Duodenal mucosa (tissue), 2 donors: ENCODE data around the gene VDAC2.

Source experiments
- H3K27ac ChIP-seq: one replicate; pipeline ENCODE4 v1.7.0; 2013; ENCODE audit warnings: low read depth, low read length
- H3K27me3 ChIP-seq, 2 donors: one replicate each; pipeline ENCODE4 v1.7.0; 2013; ENCODE audit warnings: low read length in 2 of 2, control low read depth in 1 of 2; ENCODE audit not compliant: insufficient read depth in 2 of 2, control insufficient read depth in 1 of 2
- H3K36me3 ChIP-seq, 2 donors: one replicate each; pipeline ENCODE4 v1.7.0; 2013; ENCODE audit warnings: low read length in 2 of 2, control low read depth in 1 of 2; ENCODE audit not compliant: insufficient read depth in 2 of 2, control insufficient read depth in 1 of 2
- H3K4me1 ChIP-seq, 2 donors: one replicate each; pipeline ENCODE4 v1.7.0; 2013; ENCODE audit warnings: low read length in 2 of 2, control low read depth in 1 of 2; ENCODE audit not compliant: insufficient read depth in 2 of 2, control insufficient read depth in 1 of 2
- H3K4me3 ChIP-seq, 2 donors: one replicate each; pipeline ENCODE4 v1.7.0; 2013; ENCODE audit warnings: low read length in 2 of 2, low read depth in 1 of 2
- H3K9ac ChIP-seq, 2 donors: one replicate each; pipeline ENCODE4 v1.7.0; 2013; ENCODE audit warnings: low read length in 2 of 2, low read depth in 1 of 2
- H3K9me3 ChIP-seq, 2 donors: one replicate each; pipeline ENCODE4 v1.7.0; 2013; ENCODE audit warnings: low read length in 2 of 2, control low read depth in 1 of 2; ENCODE audit not compliant: control insufficient read depth in 1 of 2

VDAC2 gene, protein sequence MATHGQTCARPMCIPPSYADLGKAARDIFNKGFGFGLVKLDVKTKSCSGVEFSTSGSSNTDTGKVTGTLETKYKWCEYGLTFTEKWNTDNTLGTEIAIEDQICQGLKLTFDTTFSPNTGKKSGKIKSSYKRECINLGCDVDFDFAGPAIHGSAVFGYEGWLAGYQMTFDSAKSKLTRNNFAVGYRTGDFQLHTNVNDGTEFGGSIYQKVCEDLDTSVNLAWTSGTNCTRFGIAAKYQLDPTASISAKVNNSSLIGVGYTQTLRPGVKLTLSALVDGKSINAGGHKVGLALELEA

GRCh38 chr10:75210282-75211006 is at the start of gene VDAC2:
VDAC2 (plus strand) TSS chr10:75210796; CDS start chr10:75211159, 363 bp downstream.
- peaks cover 0 to 21% of the 10 kb centered on the region in 2 donors for H3K36me3 ChIP-seq
- H3K4me1 ChIP-seq, result peaks cover 11 to 16% of the 10 kb centered on the region in 2 donors
- H3K9ac ChIP-seq, result peak within 1 kb of the TSS; percentile 93 to 97
- H3K27me3 ChIP-seq, result no peaks in the 10 kb centered on the region
- peak within 1 kb of the TSS; percentile 99 for H3K27ac ChIP-seq
- H3K9me3 ChIP-seq, result no peaks in the 10 kb centered on the region
- peak within 1 kb of the TSS; percentile 89 to 93 for H3K4me3 ChIP-seq

DNA sequence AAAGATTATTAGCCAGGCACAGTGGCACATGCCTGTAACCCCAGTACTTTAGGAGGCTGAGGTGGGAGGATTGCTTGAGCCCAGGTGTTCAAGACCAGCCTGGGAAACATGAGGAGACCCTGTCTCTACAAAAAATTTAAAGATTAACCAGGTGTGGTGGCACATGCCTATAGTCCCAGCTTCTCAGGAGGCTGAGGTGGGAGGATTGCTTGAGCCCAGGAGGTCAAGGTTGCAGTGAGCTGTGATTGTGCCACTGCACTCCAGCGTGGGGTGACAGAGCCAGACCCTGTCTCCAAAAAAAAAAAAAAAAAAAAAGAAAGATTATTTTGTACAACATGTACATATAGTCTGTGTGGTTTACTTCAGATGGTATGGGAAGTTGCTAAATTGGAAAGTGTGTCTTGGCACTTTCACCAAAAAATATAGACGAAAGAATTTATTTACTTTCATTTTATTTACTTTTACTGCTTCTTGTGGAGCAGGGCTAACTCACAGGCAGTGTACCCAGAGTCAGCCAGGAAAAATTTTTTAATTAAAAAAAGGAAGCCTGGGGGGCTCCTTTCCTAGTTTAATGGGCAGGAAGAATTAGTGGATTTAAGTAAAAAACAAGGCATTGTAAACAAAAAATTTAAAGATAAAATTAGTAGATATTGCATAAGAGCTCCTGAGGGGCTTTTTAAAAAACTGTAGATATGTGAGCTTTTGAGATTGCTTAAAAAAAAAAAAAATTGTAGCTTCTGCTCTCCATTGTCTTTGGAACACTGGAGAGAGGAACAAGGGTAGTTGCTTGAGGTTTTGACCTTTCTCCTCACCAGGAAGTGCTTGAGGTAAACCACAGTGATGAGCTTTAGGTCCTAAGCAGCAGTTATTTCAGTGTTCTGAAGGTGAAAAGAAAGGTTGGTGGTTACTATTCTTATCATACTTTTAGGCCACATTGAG is 44.6 kb upstream of the VDAC2 start:
- Histone ChIP-seq H3K27ac (no peak overlapping the region), H3K9ac (no peak overlapping the region), H3K36me3 (peaks cover 3 to 4% of the 10 kb centered on the region in 2 donors), H3K27me3 (no peaks in the 10 kb centered on the region), H3K4me3 (no peak overlapping the region), H3K4me1 (no peaks in the 10 kb centered on the region), H3K9me3 (no peaks in the 10 kb centered on the region)

GRCh38 chr10:75166623-75166972 is 44.0 kb upstream of the VDAC2 start:
- Histone ChIP-seq H3K4me3 (no peak overlapping the region), H3K9me3 (no peaks in the 10 kb centered on the region), H3K36me3 (peaks cover 3 to 4% of the 10 kb centered on the region in 2 donors), H3K4me1 (no peaks in the 10 kb centered on the region), H3K9ac (no peak overlapping the region), H3K27ac (no peak overlapping the region), H3K27me3 (no peaks in the 10 kb centered on the region)

- H3K36me3 ChIP-seq, result peaks cover 3 to 4% of the 10 kb centered on the region in 2 donors
- no peak overlapping the region for H3K9ac ChIP-seq
- H3K27me3 ChIP-seq, result no peaks in the 10 kb centered on the region
- H3K27ac ChIP-seq, result no peak overlapping the region
- H3K4me1 ChIP-seq, result no peaks in the 10 kb centered on the region
- H3K4me3 ChIP-seq, result no peak overlapping the region
- H3K9me3 ChIP-seq, result no peaks in the 10 kb centered on the region
Observed at GRCh38 chr10:75168275-75168674, 42.3 kb upstream of the VDAC2 start.

DNA sequence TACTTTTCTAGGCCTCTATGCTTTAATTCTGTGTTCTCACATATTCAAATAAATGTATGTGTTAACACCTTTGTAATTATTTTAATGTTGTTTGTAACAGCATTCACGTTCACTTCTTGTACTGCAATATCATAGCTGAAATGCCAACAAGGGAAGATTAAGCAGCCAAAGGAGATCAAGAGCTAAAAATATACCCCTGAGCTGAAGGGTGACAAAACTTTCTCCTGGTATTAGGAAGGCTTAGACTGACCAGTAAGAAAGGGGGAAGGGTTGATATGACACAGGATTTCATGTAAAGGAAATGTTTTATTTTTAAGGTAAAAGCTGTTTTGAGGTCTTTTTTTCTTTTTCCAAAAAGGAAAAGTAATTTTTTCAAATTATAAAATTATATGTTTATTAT is 40.4 kb upstream of the VDAC2 start:
- Histone ChIP-seq H3K36me3 (peaks cover 3 to 7% of the 10 kb centered on the region in 2 donors), H3K9me3 (no peaks in the 10 kb centered on the region), H3K9ac (no peak overlapping the region), H3K4me3 (no peak overlapping the region), H3K27ac (no peak overlapping the region), H3K4me1 (no peaks in the 10 kb centered on the region), H3K27me3 (no peaks in the 10 kb centered on the region)

DNA sequence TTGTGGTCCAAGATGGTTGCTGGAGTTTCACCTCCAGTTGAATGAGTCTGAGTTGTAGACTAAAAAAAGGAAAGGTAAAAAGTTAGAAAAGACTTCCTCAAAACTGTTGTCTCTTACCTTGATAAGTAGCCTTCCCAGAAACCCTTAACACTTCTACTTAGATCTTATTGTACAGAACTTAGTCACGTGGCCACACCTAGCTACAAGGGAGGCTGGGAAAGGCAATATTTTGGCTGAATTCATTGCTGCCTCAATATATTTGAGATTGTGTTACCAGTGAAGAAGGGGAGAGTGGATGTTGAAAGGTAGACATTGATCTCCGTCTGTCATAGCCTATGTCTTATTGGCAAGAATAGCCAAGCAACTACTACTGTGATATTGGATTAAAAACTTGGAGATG is 35.5 kb upstream of the VDAC2 start:
- H3K27me3 ChIP-seq, result no peaks in the 10 kb centered on the region
- H3K9ac ChIP-seq, result no peak overlapping the region
- no peak overlapping the region for H3K4me3 ChIP-seq
- peaks cover 4 to 18% of the 10 kb centered on the region in 2 donors for H3K36me3 ChIP-seq
- H3K4me1 ChIP-seq, result no peaks in the 10 kb centered on the region
- no peak overlapping the region for H3K27ac ChIP-seq
- no peaks in the 10 kb centered on the region for H3K9me3 ChIP-seq

- Histone ChIP-seq H3K4me3 (no peak overlapping the region), H3K27me3 (no peaks in the 10 kb centered on the region), H3K27ac (no peak overlapping the region), H3K36me3 (peaks cover 4 to 18% of the 10 kb centered on the region in 2 donors), H3K9ac (no peak overlapping the region), H3K4me1 (peaks cover 0 to 5% of the 10 kb centered on the region in 2 donors), H3K9me3 (no peaks in the 10 kb centered on the region)
Observed at GRCh38 chr10:75176046-75176445, 34.5 kb upstream of the VDAC2 start.

DNA sequence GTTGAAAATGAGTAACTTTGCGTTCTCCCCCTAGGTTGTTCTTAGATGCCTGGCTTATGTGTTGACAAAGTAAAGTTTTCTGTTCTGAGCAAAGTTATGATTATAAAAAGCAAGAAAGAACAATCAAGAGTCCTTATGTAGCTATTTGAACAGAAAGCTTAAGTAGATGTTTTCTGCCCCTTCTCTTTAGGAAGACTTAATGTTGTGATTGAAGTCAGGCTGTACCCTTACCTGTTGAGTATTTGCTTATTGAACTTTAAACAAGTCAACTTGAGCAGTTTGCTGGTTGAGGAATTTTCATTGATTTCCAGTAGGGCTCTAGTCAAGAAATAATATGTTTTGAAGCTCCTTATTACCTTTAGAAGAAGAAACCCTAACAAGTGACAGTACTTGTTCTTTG is 33.9 kb upstream of the VDAC2 start:
- H3K4me1 ChIP-seq, result peaks cover 0 to 8% of the 10 kb centered on the region in 2 donors
- H3K27me3 ChIP-seq, result no peaks in the 10 kb centered on the region
- H3K4me3 ChIP-seq, result no peak overlapping the region
- H3K9ac ChIP-seq, result no peak overlapping the region
- H3K36me3 ChIP-seq, result peaks cover 4 to 18% of the 10 kb centered on the region in 2 donors
- H3K27ac ChIP-seq, result no peak overlapping the region
- no peaks in the 10 kb centered on the region for H3K9me3 ChIP-seq

DNA sequence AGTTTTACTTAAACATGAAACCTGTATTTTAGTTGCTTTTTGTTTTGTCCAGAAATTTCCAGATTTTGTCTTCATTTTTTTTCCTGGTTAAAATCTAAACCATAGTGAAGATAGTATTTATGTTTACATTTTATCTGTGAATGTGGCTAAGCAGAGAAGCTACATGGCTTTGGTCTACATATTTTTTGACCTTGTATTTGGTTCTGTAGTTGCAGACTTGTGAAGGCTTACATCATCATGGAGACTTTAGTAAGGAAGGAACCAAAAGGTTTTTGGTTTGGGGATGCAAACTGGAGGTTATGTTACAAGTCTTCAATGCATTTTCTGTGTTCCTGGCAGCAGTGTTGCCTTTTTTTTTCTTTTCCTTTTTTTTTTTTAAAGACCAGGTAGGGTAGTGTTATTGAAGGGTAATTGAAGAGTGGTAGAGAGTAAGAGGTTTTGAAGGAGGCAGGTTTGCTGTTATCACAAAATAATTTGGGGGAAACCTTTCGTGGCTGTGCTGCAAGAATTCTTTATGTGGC is 30.9 kb upstream of the VDAC2 start:
- Histone ChIP-seq H3K27ac (no peak overlapping the region), H3K4me3 (no peak overlapping the region), H3K27me3 (no peaks in the 10 kb centered on the region), H3K9me3 (no peaks in the 10 kb centered on the region), H3K9ac (no peak overlapping the region), H3K36me3 (peaks cover 4 to 18% of the 10 kb centered on the region in 2 donors), H3K4me1 (peaks cover 0 to 8% of the 10 kb centered on the region in 2 donors)
